Psoas muscle (tissue), 8 donors: ENCODE results near the gene LTBR. TPM values are rescaled to one million over a fixed set of nuclear protein-coding genes. Genes with fewer than 3 reads are reported as not detected.
A peak's percentile ranks its signal among the peaks of the same experiment; 100 is the strongest.

Source experiments
- ATAC-seq, 4 donors: fragments of 200-7000 bp; cut with Tn5 transposase; one replicate each; pipeline ENCODE4 v1.9.1; 2020; ENCODE audit warnings: moderate library complexity in 3 of 4, mild to moderate bottlenecking in 2 of 4
- DNase-seq, 2 donors: peaks; one replicate each; pipeline ENCODE4 v3.0.0-alpha.2; 2020
- H3K27ac ChIP-seq: fragments of 200-600 bp; one replicate; pipeline ENCODE4 v1.8.0; 2022
- H3K27me3 ChIP-seq, 3 donors: fragments of 200-600 bp in 1 of 3; one replicate each; pipeline versions ENCODE4 v1.6.1 to v1.8.0; 2013 to 2022; ENCODE audit warnings: low read length in 2 of 3, mild to moderate bottlenecking in 2 of 3, moderate library complexity in 1 of 3; ENCODE audit not compliant: insufficient read depth in 3 of 3
- H3K36me3 ChIP-seq, 2 donors: fragments of 200-600 bp in 1 of 2; one replicate each; pipeline versions ENCODE4 v1.6.1 to v1.8.0; 2013 to 2022; ENCODE audit warnings: low read depth in 1 of 2, mild to moderate bottlenecking in 1 of 2, moderate library complexity in 1 of 2; ENCODE audit not compliant: insufficient read depth in 1 of 2
- H3K4me1 ChIP-seq: fragments of 200-600 bp; one replicate; pipeline ENCODE4 v1.8.0; 2022
- H3K4me3 ChIP-seq: fragments of 200-600 bp; one replicate; pipeline ENCODE4 v1.8.0; 2022; ENCODE audit warnings: mild to moderate bottlenecking
- H3K9me3 ChIP-seq: fragments of 200-600 bp; one replicate; pipeline ENCODE4 v1.8.0; 2022
- WGBS, 3 donors: extraction: QIAGEN DNeasy Blood & Tissue Kit; methylation state at CpG; one replicate each; pipeline versions ENCODE4 v1.1.6 to v1.1.7; 2013; 5-methylcytosine and 5-hydroxymethylcytosine counted together
- intact Hi-C, 2 donors: fragments of 100-400 bp; cut with DNase I; formaldehyde crosslinking; loops; one replicate each; pipeline versions ENCODE4 v1.11.0 to v1.14.2; 2022
- polyA plus RNA-seq, 3 donors: library from polyadenylated mRNA; stranded (reverse); fragments of 200-250 nt; gene quantifications; one replicate each; pipeline ENCODE4 v1.2.3, GENCODE V29; 2013
- total RNA-seq, 4 donors: library from RNA; stranded (reverse); fragmentation: NEBNext Ultra II Directional in 2 of 4; extraction: Animal tissue kit (Norgen Biotek cat#: 25700) in 2 of 4; gene quantifications; one replicate each; pipeline versions ENCODE4 v1.2.1 to v1.2.4, GENCODE V29; 2021 to 2023
- TF ChIP-seq, protein P1 (sequence below): fragments of 200-600 bp; IDR thresholded peaks from one replicate; pipeline ENCODE4 v1.8.0; 2022; ENCODE audit warnings: antibody characterized with exemption
- donor health status: healthy with polysubstance abuse.
- donor health status: DM: no; HTN: no; CAD: no; lungs with moderate emphysema.
- donor health status: Bipolar disorder and iron deficiency.
- donor health status: healthy.
- donor health status: DM: yes; HTN: yes; CAD: no.
- donor health status: DM: no; HTN: no; CAD: no.
- donor health status: DM: no; HTN: no; CAD: no.
- donor health status: DM: yes; HTN: yes; CAD: no.

LTBR gene
- total and polyA plus RNA-seq, 7 donors, result 15.3 to 38.8 (median 34.5) TPM

DNA sequence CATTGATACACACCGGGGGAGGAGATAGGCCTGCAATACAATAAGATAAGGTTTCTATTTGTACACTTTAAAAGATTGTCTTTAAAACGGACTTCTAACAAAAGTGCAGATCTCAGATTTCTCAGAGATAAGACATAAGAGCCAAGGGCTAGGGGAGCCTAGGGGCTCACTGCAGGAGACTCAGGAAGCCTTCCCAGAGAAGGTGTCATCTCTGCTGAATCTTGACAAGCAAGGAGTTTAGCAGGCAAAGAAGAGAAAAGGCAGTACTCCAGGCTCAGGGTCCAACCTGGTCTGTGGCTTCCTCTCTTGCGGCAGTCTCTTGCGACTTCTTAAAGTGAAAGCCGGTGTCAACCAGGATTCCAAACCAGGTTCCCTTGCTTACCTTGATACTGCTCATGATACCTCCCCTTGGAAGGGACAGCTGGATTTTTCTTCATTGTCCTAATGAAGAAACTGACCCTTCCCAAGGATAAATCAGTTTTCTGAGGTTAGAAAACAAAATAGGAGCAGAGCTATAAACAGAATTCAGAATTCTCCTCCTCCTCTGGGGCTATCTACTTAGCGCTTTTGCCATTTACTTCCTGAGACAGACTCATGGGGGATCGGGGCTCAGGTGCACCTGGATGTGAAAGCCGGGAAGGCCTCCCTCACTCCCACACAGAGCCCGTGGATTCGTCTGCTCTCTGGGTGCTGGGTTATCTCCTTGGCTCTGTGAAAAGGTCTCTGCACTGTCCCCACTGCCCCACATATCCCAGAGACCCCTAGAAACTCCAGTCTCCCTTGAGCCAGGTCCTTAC, 6.9 kb upstream of the LTBR start:
- DNase-seq (no peak), ATAC-seq (peak in 3 of 4 donors; percentile 4 to 18 (median 14))
- H3K36me3 ChIP-seq, result no peaks in the 10 kb centered on the region
- peaks cover 24% of the 10 kb centered on the region for H3K4me1 ChIP-seq
- TF ChIP-seq, protein P1, sequence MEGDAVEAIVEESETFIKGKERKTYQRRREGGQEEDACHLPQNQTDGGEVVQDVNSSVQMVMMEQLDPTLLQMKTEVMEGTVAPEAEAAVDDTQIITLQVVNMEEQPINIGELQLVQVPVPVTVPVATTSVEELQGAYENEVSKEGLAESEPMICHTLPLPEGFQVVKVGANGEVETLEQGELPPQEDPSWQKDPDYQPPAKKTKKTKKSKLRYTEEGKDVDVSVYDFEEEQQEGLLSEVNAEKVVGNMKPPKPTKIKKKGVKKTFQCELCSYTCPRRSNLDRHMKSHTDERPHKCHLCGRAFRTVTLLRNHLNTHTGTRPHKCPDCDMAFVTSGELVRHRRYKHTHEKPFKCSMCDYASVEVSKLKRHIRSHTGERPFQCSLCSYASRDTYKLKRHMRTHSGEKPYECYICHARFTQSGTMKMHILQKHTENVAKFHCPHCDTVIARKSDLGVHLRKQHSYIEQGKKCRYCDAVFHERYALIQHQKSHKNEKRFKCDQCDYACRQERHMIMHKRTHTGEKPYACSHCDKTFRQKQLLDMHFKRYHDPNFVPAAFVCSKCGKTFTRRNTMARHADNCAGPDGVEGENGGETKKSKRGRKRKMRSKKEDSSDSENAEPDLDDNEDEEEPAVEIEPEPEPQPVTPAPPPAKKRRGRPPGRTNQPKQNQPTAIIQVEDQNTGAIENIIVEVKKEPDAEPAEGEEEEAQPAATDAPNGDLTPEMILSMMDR, result no peak
- WGBS, 3 donors, result 80 to 85% (median 81%) methylated on average over 10 of the region's 10 CpGs
- no peaks in the 10 kb centered on the region for H3K9me3 ChIP-seq
- no peaks in the 10 kb centered on the region for H3K27me3 ChIP-seq
- H3K4me3 ChIP-seq, result no peak overlapping the region
- H3K27ac ChIP-seq, result peak overlapping the region; percentile 58
- intact Hi-C loops, result no loop called here

DNA sequence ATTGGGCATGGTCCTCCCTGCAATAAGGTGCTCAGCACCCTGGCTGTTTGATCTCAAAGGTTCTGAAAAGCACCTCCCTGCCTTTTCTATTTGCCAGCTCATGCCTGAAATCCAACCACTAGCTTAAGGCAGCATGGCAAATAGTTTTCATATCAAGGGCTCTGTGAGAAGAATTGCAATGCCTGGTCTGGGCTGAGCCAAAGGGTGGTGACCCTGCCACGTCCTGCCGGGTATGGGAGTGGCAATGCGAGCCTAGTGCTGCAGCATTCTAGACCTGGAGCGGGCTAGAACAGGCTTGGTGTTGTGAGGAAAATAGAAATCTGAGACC, 6.3 kb upstream of the LTBR start:
- whole genome bisulfite sequencing, 3 donors, result 36 to 68% (median 46%) methylated on average over 4 of the region's 4 CpGs
- Histone ChIP-seq H3K9me3 (no peaks in the 10 kb centered on the region), H3K27me3 (no peaks in the 10 kb centered on the region), H3K4me1 (peaks cover 25% of the 10 kb centered on the region), H3K27ac (peak overlapping the region; percentile 58), H3K4me3 (no peak overlapping the region), H3K36me3 (no peaks in the 10 kb centered on the region)
- peak in 3 of 4 donors; percentile 71 to 79 (median 77) for ATAC-seq
- intact Hi-C loops, result no loop called here
- TF ChIP-seq, protein P1, result no peak
- DNase-seq, result no peak

DNA sequence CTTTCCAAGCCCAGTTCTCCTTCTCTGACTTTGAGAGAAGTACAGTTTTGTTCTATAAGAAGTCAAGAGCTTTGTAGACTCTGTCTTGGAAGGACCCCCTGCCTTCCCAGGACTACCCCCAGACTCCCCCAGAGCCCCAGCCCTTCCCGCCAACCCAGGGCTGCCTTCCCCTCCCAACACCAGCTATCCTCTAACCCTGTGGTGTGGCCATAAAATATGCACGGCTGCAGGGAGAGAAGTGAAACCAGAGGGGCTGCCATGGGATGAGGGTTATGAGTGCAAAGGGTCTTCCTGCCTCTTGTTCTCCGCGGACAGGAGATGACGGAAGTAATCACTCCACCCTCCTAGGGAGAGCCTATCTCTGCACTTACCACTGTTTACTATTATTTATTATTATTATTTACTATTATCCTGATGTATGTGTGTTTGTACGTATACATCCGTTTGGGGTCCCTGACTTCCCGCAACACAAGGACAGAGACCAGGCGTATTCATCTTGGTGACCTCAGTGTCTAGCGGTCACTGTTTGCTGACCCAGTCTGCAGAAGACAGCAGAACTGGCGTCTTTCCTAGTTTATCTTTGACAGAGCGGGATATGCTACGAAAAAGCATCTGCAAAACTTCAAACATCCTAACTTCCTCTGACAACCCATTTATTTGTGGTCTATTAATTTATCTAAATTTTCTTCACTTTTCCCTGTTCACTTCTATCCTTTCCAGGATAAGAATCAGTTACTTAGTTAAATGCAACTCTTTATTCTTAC, 5.1 kb upstream of the LTBR start:
- intact Hi-C loops, result no loop called here
- Histone ChIP-seq H3K9me3 (no peaks in the 10 kb centered on the region), H3K36me3 (no peaks in the 10 kb centered on the region), H3K4me3 (no peak overlapping the region), H3K27ac (no peak overlapping the region), H3K27me3 (no peaks in the 10 kb centered on the region), H3K4me1 (peaks cover 36% of the 10 kb centered on the region)
- TF ChIP-seq, protein P1, result no peak
- no peak for ATAC-seq
- 84 to 85% (median 84%) methylated on average over 13 of the region's 13 CpGs for WGBS, 3 donors
- no peak for DNase-seq

DNA sequence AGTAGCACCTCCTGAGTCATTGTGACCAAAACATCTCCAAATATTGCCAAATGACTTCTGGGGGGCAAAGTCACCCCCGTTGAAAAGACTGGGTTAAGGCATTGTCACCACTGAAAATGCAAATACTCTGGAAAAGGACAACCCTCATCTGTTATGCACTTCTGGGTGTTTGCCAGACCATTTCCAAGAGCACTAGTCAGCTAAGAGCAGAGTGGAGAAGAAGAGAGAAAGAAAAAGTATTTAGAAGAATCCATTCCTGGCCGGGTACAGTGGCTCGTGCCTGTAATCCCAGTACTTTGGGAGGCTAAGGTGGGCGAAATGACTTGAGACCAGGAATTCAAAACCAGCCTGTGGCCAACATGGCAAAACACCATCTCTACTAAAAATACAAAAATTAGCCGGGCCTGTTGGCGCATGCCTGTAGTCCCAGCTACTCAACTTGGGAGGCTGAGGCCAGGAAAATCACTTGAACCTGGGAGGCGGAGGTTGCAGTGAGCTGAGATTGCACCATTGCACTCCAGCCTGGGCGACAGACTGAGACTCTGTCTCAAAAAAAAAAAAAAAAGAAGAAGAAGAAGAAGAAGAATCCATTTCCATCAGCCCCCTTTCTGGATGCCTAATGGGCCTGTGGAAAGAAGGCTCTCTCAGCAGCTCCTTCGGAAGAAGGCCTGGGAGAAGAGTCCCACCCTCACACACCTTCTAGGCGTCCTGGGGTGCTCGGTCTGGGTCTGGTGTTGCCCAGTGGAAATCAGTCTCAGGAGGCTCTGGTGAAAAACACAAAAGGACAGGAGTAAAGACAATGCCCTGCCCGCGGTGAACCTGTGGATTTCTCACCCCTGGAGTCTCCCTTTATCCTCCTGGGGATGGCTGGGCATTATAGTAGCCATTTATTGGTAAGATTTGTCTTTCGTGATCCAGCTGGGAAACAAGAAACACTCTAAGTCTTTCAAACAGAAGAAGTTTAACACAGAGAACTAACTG, 3.5 kb upstream of the LTBR start:
- DNase-seq, result no peak
- TF ChIP-seq, protein P1, result no peak
- Histone ChIP-seq H3K27me3 (no peaks in the 10 kb centered on the region), H3K4me3 (no peak overlapping the region), H3K36me3 (no peaks in the 10 kb centered on the region), H3K4me1 (peaks cover 44% of the 10 kb centered on the region), H3K27ac (no peak overlapping the region), H3K9me3 (no peaks in the 10 kb centered on the region)
- ATAC-seq, result no peak
- intact Hi-C loops, result no loop called here
- 88 to 92% (median 88%) methylated on average over 14 of the region's 14 CpGs for WGBS, 3 donors
